Kidney glomerular epithelial cell (primary cell): ENCODE measurements around the gene SMURF2.
"Not testable (repeated sequence)": the region's sequence is repeated elsewhere in the genome, so short reads cannot be mapped to it uniquely, and the experiment has no call there.

Experiments
- DNase-seq: peaks from one replicate; lab custom pipeline; 2025; lab: John Stamatoyannopoulos, UW

SMURF2 gene

GRCh38 chr17:64596439-64596838 is 65.7 kb downstream of the SMURF2 start:
- DNase-seq = no peak

- DNase-seq = no peak
Observed at GRCh38 chr17:64591944-64592343, 70.2 kb downstream of the SMURF2 start.

- DNase-seq = no peak
Observed at GRCh38 chr17:64585146-64585545, 77.0 kb downstream of the SMURF2 start.

- no peak for DNase-seq
Observed at GRCh38 chr17:64583038-64583437, 79.1 kb downstream of the SMURF2 start.

GRCh38 chr17:64580384-64581315 is 81.5 kb downstream of the SMURF2 start:
- no peak for DNase-seq

GRCh38 chr17:64579917-64580316 is 82.2 kb downstream of the SMURF2 start:
- no peak for DNase-seq

- not testable (repeated sequence) for DNase-seq
Observed at GRCh38 chr17:64577025-64577424, 85.1 kb downstream of the SMURF2 start.

GRCh38 chr17:64575431-64575830 is 86.7 kb downstream of the SMURF2 start:
- DNase-seq = no peak

- no peak for DNase-seq
Observed at GRCh38 chr17:64574646-64575045, 87.5 kb downstream of the SMURF2 start.

- DNase-seq = no peak
Observed at GRCh38 chr17:64573214-64573613, 88.9 kb downstream of the SMURF2 start.

- no peak for DNase-seq
Observed at GRCh38 chr17:64572682-64573154, 89.4 kb downstream of the SMURF2 start.

- no peak for DNase-seq
Observed at GRCh38 chr17:64571746-64572145, 90.4 kb downstream of the SMURF2 start.

GRCh38 chr17:64565563-64565962 is 96.5 kb downstream of the SMURF2 start:
- no peak for DNase-seq

GRCh38 chr17:64564098-64564497 is 98.0 kb downstream of the SMURF2 start:
- no peak for DNase-seq

GRCh38 chr17:64555281-64555680 is 106.8 kb downstream of the SMURF2 start:
- no peak for DNase-seq

GRCh38 chr17:64554028-64554637 is 108.0 kb downstream of the SMURF2 start:
- no peak for DNase-seq

GRCh38 chr17:64551461-64551860 is 110.6 kb downstream of the SMURF2 start:
- no peak for DNase-seq

- no peak for DNase-seq
Observed at GRCh38 chr17:64547319-64547718, 114.8 kb downstream of the SMURF2 start.

- no peak for DNase-seq
Observed at GRCh38 chr17:64546716-64547115, 115.4 kb downstream of the SMURF2 start.

GRCh38 chr17:64544742-64545141 is 117.4 kb downstream of the SMURF2 start:
- DNase-seq = no peak

GRCh38 chr17:64540118-64540776 is 121.9 kb downstream of the SMURF2 start:
- no peak for DNase-seq

- no peak for DNase-seq
Observed at GRCh38 chr17:64538508-64539130, 123.5 kb downstream of the SMURF2 start.
